GM12892 (cell line): Measurements from ENCODE around the gene SLMAP.

Source experiments
- POLR2A ChIP-seq: IDR thresholded peaks from 2 replicates; pipeline ENCODE4 v1.6.1; 2011; ENCODE audit warnings: low read depth, low read length, control low read depth
- TAF1 ChIP-seq: IDR thresholded peaks from 2 replicates; pipeline ENCODE4 v1.6.1; 2011; ENCODE audit warnings: low read depth, mild to moderate bottlenecking, control low read depth, low read length, borderline replicate concordance

- TF ChIP-seq POLR2A (no peak), TAF1 (no peak)
These were observed 172.4 kb downstream of the SLMAP start for GRCh38 chr3:57928511-57928910.
